ENCODE data around the gene TPX2. TPM values are rescaled to one million over a fixed set of nuclear protein-coding genes. Genes with fewer than 3 reads are reported as not detected.

TPX2 gene
- total RNA-seq, 1 donor from 2014 or later = 22.6 TPM

DNA sequence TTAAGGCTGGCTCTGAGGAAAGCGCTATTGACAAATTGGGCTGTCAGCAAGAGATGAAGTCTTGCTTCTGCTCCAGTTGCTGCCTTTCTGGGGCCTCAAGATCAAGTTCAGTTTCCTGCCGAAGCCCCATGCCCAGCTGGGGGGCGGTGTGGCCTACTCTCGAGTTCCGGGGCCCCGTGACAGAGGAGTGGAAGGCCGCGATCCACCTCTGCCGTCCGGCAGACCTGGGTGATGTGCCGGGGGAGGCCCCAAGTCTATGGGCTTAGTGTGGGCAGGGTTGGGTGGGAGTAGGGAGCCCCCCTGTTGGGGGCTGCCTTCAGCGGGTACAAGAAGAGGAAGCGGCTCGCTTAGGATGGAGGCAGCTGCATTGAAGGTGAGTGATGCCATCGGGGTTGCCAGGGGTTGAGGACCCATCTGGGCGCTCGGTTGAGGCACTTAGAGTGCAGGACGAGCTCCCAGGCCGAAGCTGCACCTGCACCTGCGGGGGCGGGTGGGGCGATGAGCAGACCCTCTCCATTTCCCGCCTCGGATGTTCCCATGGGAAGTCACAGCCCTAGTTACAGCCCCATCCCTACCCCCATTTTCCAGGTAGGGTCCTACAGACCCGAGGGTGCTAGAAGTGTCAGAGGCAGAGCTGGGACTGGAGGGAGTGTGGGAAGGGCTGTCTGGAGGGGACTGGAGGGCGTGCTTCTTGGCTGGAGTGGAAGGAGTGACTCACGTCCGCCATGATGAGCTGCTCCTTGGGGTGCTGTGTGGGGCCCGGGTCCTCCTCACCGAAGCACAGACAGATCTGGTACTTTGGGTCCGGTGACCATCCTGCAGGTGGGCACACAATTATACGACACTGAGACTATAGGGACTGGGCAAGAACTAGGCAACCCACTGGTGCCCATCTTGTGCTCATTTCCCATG, 109.3 kb downstream of the TPX2 start:
- H3K27me3 Mint-ChIP-seq (ENCODE audit: unreplicated experiment) = peaks cover 4% of the 10 kb centered on the region
- H3K9me3 Mint-ChIP-seq (ENCODE audit: unreplicated experiment) = no peaks in the 10 kb centered on the region
- H3K36me3 Mint-ChIP-seq (ENCODE audit: unreplicated experiment) = no peaks in the 10 kb centered on the region
- no peak overlapping the region for H3K4me3 Mint-ChIP-seq (ENCODE audit: unreplicated experiment)
- TF ChIP-seq, protein P1, sequence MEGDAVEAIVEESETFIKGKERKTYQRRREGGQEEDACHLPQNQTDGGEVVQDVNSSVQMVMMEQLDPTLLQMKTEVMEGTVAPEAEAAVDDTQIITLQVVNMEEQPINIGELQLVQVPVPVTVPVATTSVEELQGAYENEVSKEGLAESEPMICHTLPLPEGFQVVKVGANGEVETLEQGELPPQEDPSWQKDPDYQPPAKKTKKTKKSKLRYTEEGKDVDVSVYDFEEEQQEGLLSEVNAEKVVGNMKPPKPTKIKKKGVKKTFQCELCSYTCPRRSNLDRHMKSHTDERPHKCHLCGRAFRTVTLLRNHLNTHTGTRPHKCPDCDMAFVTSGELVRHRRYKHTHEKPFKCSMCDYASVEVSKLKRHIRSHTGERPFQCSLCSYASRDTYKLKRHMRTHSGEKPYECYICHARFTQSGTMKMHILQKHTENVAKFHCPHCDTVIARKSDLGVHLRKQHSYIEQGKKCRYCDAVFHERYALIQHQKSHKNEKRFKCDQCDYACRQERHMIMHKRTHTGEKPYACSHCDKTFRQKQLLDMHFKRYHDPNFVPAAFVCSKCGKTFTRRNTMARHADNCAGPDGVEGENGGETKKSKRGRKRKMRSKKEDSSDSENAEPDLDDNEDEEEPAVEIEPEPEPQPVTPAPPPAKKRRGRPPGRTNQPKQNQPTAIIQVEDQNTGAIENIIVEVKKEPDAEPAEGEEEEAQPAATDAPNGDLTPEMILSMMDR (IDR thresholded peaks at IDR 0.05) = no peak
- DNase-seq (ENCODE audit: extremely low spot score, unreplicated experiment) = no peak
- peaks cover 19% of the 10 kb centered on the region for H3K4me1 Mint-ChIP-seq (ENCODE audit: unreplicated experiment)
- H3K27ac Mint-ChIP-seq (ENCODE audit: unreplicated experiment) = no peak overlapping the region

DNA sequence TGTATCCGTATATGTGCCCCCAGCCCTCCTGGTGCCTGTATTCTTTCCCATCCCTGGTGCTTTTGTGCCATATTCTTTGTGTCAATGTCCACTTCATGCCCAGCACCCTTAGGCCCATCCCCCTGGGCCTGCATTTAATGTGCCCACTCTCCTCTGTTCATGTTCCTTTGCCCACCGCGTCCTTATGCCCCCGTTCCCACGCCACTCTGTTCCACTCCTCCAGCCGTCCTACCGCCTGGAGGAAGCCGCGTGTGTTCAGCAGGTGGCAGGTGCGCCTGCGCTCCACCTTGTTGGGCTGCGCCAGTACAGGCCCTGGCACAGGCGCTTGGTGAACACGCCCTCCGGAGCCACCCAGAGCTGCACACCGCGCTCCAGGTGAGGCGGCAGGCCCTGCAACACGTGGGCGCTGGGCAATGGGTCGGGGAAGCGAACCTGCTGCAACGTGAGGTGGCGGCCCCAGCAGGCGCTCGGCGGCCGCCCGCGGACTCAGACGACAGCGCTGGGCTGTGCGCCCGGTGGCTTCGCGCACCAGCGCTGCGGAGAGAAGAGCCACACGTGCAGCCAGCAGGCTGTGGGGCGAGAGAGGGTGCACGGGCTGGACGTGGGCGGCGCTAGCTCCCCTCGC, 110.3 kb downstream of the TPX2 start:
- Mint-ChIP-seq H3K9me3 (ENCODE audit: unreplicated experiment) (no peaks in the 10 kb centered on the region), H3K27me3 (ENCODE audit: unreplicated experiment) (peaks cover 4% of the 10 kb centered on the region), H3K4me1 (ENCODE audit: unreplicated experiment) (peaks cover 8% of the 10 kb centered on the region), H3K27ac (ENCODE audit: unreplicated experiment) (no peak overlapping the region), H3K36me3 (ENCODE audit: unreplicated experiment) (no peaks in the 10 kb centered on the region), H3K4me3 (ENCODE audit: unreplicated experiment) (no peak overlapping the region)
- TF ChIP-seq, protein P1 (IDR thresholded peaks at IDR 0.05) = no peak
- no peak for DNase-seq (ENCODE audit: extremely low spot score, unreplicated experiment)

Other genes starting within 250 kb of the TPX2 start
- gene HM13, start 224.8 kb upstream of the TPX2 start, total RNA-seq = 173 and 203 TPM in 2 replicates
- 8.2 TPM in 2 replicates for gene ID1, start 134.0 kb upstream of the TPX2 start, total RNA-seq
- not detected in 2 replicates for gene COX4I2, start 101.4 kb upstream of the TPX2 start, total RNA-seq
- gene BCL2L1, start 16.4 kb upstream of the TPX2 start, total RNA-seq = 67.0 and 69.4 TPM in 2 replicates
- gene MYLK2, start 80.1 kb downstream of the TPX2 start, total RNA-seq = 0.10 and 0.27 TPM in 2 replicates
- gene FOXS1, start 106.3 kb downstream of the TPX2 start, total RNA-seq = 11.8 and 13.6 TPM in 2 replicates
- gene DUSP15, start 131.2 kb downstream of the TPX2 start, total RNA-seq = 2.1 and 3.2 TPM in 2 replicates
- 0.18 and 0.24 TPM in 2 replicates for gene TTLL9, start 131.3 kb downstream of the TPX2 start, total RNA-seq
- gene PDRG1, start 212.8 kb downstream of the TPX2 start, total RNA-seq = 12.2 and 12.5 TPM in 2 replicates
- not detected in 2 replicates for gene XKR7, start 228.9 kb downstream of the TPX2 start, total RNA-seq

Measured in osteocyte (in vitro differentiated cells).